Glutamatergic neuron (in vitro differentiated cells): ENCODE data around the gene OR51B5. TPM values are rescaled to one million over a fixed set of nuclear protein-coding genes. Genes with fewer than 3 reads are reported as not detected.
"Not testable (repeated sequence)": the region's sequence is repeated elsewhere in the genome, so short reads cannot be mapped to it uniquely, and the experiment has no call there.

Experiments
- DNase-seq: peaks from one replicate; pipeline ENCODE4 v3.0.0; 2022
- H3K27ac Mint-ChIP-seq: one replicate; pipeline ENCODE4 v1.8.0; 2020; ENCODE audit warnings: mild to moderate bottlenecking, mixed read lengths, inconsistent platforms; ENCODE audit not compliant: unreplicated experiment
- H3K27me3 Mint-ChIP-seq: one replicate; pipeline ENCODE4 v1.8.0; 2020; ENCODE audit warnings: mild to moderate bottlenecking, moderate library complexity, mixed read lengths, inconsistent platforms; ENCODE audit not compliant: unreplicated experiment
- H3K36me3 Mint-ChIP-seq: one replicate; pipeline ENCODE4 v1.8.0; 2020; ENCODE audit warnings: mild to moderate bottlenecking, mixed read lengths, inconsistent platforms; ENCODE audit not compliant: unreplicated experiment
- H3K4me1 Mint-ChIP-seq: one replicate; pipeline ENCODE4 v1.8.0; 2020; ENCODE audit warnings: mild to moderate bottlenecking, low read depth, mixed read lengths, inconsistent platforms; ENCODE audit not compliant: unreplicated experiment
- H3K4me3 Mint-ChIP-seq: one replicate; pipeline ENCODE4 v1.8.0; 2020; ENCODE audit warnings: mild to moderate bottlenecking, mixed read lengths, inconsistent platforms; ENCODE audit not compliant: unreplicated experiment
- H3K9me3 Mint-ChIP-seq: one replicate; pipeline ENCODE4 v1.8.0; 2020; ENCODE audit warnings: mild to moderate bottlenecking, moderate library complexity, mixed read lengths, inconsistent platforms; ENCODE audit not compliant: unreplicated experiment
- total RNA-seq: library from RNA; stranded (reverse); fragmentation: NEBNext Ultra II Directional; extraction: Animal tissue kit (Norgen Biotek cat#: 25700); gene quantifications from one replicate; pipeline ENCODE4 v1.2.1, GENCODE V29; 2021; ENCODE audit not compliant: unreplicated experiment
- TF ChIP-seq, protein P1 (sequence below): fragments of 200-600 bp; sonication (generic); IDR thresholded peaks from one replicate; pipeline ENCODE4 v1.5.0; 2021; ENCODE audit not compliant: partially characterized antibody, unreplicated experiment

Gene OR51B5
- total RNA-seq, 1 donor from 2014 or later: not detected

DNA sequence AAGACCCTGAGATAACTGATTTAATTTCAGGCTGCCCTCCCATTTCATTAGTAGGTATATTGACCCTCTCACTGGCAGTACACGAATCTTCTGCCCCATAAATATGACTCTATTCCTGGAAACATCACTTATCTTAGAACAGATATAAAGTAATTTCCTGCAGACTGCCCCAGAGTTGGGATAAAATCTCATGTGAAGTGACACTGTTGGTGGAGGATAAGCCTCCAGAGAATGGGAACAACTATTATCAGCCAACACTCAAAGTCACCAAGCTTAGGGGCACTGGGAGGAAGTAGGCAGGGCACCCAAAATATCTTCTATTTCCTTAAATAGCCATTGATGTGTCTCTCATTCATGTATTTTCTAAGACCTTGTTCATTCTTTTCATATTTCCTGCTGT is 8.2 kb downstream of the OR51B5 start:
- TF ChIP-seq, protein P1, sequence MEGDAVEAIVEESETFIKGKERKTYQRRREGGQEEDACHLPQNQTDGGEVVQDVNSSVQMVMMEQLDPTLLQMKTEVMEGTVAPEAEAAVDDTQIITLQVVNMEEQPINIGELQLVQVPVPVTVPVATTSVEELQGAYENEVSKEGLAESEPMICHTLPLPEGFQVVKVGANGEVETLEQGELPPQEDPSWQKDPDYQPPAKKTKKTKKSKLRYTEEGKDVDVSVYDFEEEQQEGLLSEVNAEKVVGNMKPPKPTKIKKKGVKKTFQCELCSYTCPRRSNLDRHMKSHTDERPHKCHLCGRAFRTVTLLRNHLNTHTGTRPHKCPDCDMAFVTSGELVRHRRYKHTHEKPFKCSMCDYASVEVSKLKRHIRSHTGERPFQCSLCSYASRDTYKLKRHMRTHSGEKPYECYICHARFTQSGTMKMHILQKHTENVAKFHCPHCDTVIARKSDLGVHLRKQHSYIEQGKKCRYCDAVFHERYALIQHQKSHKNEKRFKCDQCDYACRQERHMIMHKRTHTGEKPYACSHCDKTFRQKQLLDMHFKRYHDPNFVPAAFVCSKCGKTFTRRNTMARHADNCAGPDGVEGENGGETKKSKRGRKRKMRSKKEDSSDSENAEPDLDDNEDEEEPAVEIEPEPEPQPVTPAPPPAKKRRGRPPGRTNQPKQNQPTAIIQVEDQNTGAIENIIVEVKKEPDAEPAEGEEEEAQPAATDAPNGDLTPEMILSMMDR: no peak
- Mint-ChIP-seq H3K9me3 (no peaks in the 10 kb centered on the region), H3K4me1 (no peaks in the 10 kb centered on the region), H3K4me3 (no peak overlapping the region), H3K27me3 (peaks cover 2% of the 10 kb centered on the region), H3K36me3 (no peaks in the 10 kb centered on the region), H3K27ac (no peak overlapping the region)
- no peak for DNase-seq

DNA sequence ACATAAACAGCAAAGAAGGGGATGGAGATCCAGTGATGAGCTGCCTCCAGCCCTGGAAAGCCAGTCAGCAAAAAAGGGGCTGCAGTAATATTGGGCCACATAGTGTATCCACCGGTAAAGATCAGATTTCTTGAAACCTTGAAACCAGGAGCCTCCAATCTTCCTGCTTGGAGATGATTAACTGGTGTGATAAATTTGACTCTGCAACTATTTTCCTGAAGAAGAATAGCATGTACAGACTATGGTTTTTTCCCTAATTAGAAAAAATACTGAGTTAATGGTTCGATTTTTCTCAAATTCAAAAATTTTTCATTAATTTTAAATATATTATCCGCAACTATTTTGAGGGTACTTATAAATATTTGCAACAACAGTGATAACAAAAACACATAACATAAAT is 19.1 kb downstream of the OR51B5 start, which contains the start of gene OR51B2:
Gene OR51B2 (minus strand): TSS at position 101 of the 400 bp plus-strand sequence. CDS start 0 bp downstream, at position 101.
- H3K4me3 Mint-ChIP-seq: no peak within 1 kb of the TSS

DNA sequence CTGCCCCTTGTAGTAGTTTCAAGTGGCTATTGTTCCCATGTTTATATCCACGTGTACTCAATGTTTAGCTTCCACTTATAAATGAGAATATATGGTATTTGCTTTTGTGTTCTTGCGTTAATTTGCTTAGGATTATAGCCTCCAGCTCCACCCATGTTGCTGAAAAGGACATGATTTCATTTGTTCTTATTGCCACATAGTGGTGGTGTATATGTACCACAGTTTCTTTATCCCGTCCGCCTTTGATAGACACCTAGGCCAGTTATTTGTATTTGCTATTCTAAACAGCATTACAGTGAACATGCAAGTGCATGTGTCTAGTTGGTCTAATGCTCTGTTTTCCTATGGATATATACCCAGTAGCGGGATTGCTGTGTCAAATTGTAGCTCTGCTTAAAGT is 26.0 kb downstream of the OR51B5 start:
- Mint-ChIP-seq H3K27ac (no peak overlapping the region), H3K27me3 (no peaks in the 10 kb centered on the region), H3K36me3 (no peaks in the 10 kb centered on the region), H3K4me1 (no peaks in the 10 kb centered on the region), H3K9me3 (no peaks in the 10 kb centered on the region), H3K4me3 (no peak overlapping the region)
- TF ChIP-seq, protein P1: no peak
- DNase-seq: no peak

More for the DNA sequence above, 19.1 kb downstream of the OR51B5 start, which contains the start of gene OR51B2:
- Mint-ChIP-seq H3K27me3 (peaks cover 1% of the 10 kb centered on the region), H3K27ac (no peak within 1 kb of the TSS), H3K36me3 (no peaks in the 10 kb centered on the region), H3K9me3 (no peaks in the 10 kb centered on the region), H3K4me1 (no peaks in the 10 kb centered on the region)
- TF ChIP-seq, protein P1: no peak
- DNase-seq: no peak

DNA sequence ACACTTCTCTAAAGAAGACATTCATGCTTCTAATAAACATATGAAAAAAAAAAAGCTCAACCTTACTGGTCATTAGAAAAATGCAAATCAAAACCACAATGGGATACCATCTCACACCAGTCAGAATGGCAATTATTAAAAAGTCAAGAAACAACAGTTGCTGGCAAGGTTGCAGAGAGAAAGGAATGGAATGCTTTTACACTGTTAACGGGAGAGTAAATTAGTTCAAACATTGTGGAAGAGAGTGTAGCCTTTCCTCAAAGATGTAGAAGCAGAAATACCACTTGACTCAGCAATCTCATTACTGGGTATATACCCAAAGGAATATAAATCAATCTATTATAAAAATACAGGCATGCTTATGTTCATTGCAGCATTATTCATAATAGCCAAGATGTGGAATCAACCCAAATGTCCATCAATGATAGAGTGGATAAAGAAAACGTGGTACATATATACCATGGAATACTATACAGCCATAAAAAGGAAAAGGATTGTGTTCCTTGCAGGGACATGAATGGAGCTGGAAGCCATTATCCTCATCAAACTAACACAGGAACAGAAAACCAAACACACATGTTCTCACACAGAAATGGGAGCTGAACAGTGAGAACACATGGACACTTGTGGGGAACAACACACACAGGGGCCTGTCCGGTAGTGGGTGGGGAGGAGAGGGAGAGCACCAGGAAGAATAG is 29.8 kb downstream of the OR51B5 start:
- H3K4me1 Mint-ChIP-seq, H3K9me3 Mint-ChIP-seq, H3K36me3 Mint-ChIP-seq, H3K4me3 Mint-ChIP-seq, H3K27me3 Mint-ChIP-seq, H3K27ac Mint-ChIP-seq, DNase-seq: not testable (repeated sequence)

DNA sequence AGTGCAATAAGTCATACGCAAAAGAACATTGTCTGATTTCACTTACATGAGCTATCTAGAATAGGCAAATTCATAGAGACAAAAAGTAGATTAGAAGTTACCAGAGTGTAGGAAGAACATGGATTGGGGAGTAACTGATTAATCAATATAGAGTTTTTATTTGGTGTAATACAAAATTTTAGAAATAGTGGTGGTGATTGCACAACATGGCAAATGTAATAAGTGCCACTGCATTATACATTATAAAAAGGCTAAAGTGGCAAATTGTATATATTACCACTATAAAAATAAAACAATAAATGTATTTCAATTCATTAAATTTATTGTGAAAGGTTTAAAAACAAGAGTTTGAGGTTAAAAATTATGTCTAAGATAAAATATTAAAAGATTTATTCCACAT is 32.9 kb downstream of the OR51B5 start:
- no peak overlapping the region for H3K4me3 Mint-ChIP-seq
- H3K27me3 Mint-ChIP-seq: no peaks in the 10 kb centered on the region
- H3K4me1 Mint-ChIP-seq: no peaks in the 10 kb centered on the region
- no peaks in the 10 kb centered on the region for H3K36me3 Mint-ChIP-seq
- H3K9me3 Mint-ChIP-seq: no peaks in the 10 kb centered on the region
- TF ChIP-seq, protein P1: no peak
- H3K27ac Mint-ChIP-seq: no peak overlapping the region
- no peak for DNase-seq
